ENCODE results near the gene POLR3K.
"Not testable (repeated sequence)": the region's sequence is repeated elsewhere in the genome, so short reads cannot be mapped to it uniquely, and the experiment has no call there.

The POLR3K gene

GRCh38 chr16:63998-64913 lies 10.8 kb upstream of the POLR3K start:
- no peak for DNase-seq

GRCh38 chr16:63466-63865 lies 10.1 kb upstream of the POLR3K start:
- DNase-seq, result no peak

GRCh38 chr16:62968-63391 lies 9.6 kb upstream of the POLR3K start:
- DNase-seq, result no peak

GRCh38 chr16:62283-62967 lies 9.0 kb upstream of the POLR3K start:
- no peak for DNase-seq

- no peak for DNase-seq
Observed at GRCh38 chr16:61879-62281, 8.5 kb upstream of the POLR3K start.

- no peak for DNase-seq
Observed at GRCh38 chr16:60929-61878, 7.8 kb upstream of the POLR3K start.

GRCh38 chr16:60166-60565 lies 6.8 kb upstream of the POLR3K start:
- no peak for DNase-seq

GRCh38 chr16:59440-60059 lies 6.1 kb upstream of the POLR3K start:
- DNase-seq, result no peak

- DNase-seq, result no peak
Observed at GRCh38 chr16:58491-59439, 5.4 kb upstream of the POLR3K start.

GRCh38 chr16:57711-58110 lies 4.3 kb upstream of the POLR3K start:
- no peak for DNase-seq

- DNase-seq, result no peak
Observed at GRCh38 chr16:56231-56927, 3.0 kb upstream of the POLR3K start.

GRCh38 chr16:55571-56136 lies 2.2 kb upstream of the POLR3K start:
- no peak for DNase-seq

- DNase-seq, result no peak
Observed at GRCh38 chr16:54237-54581, 801 bp upstream of the POLR3K start.

GRCh38 chr16:50769-51591 lies 2.4 kb downstream of the POLR3K start:
- DNase-seq, result no peak

GRCh38 chr16:47234-47633 lies 6.2 kb downstream of the POLR3K start:
- no peak for DNase-seq

GRCh38 chr16:46510-46909 lies 6.9 kb downstream of the POLR3K start:
- DNase-seq, result not testable (repeated sequence)

GRCh38 chr16:45454-45853 lies 8.0 kb downstream of the POLR3K start:
- no peak for DNase-seq

GRCh38 chr16:44655-45054 lies 8.8 kb downstream of the POLR3K start:
- DNase-seq, result no peak

- no peak for DNase-seq
Observed at GRCh38 chr16:43294-43693, 10.1 kb downstream of the POLR3K start.

- no peak for DNase-seq
Observed at GRCh38 chr16:42691-43090, 10.7 kb downstream of the POLR3K start.

Measured in NCI-H446 treated with DMSO at 0.1 percent for 48 hours (cell line).